ENCODE data around the gene ANAPC1. TPM values are rescaled to one million over a fixed set of nuclear protein-coding genes. Genes with fewer than 3 reads are reported as not detected.
"Not testable (repeated sequence)": the region's sequence is repeated elsewhere in the genome, so short reads cannot be mapped to it uniquely, and the experiment has no call there.

The ANAPC1 gene
- total and polyA plus RNA-seq, 4 donors: 4.1 to 35.1 (median 17.7) TPM

GRCh38 chr2:111782195-111782594, 101.8 kb downstream of the ANAPC1 start:
- WGBS, 2 donors: 88 to 94% methylated on average over 6 of the region's 6 CpGs
- ATAC-seq (ENCODE audit: low FRiP score); DNase-seq; H3K4me1 ChIP-seq (ENCODE audit: control insufficient read depth in 1 of 2, insufficient read depth in 2 of 2, low read length in 2 of 2); H3K36me3 ChIP-seq (ENCODE audit: control insufficient read depth in 1 of 2, insufficient read depth in 2 of 2, low read length in 1 of 2); H3K4me3 ChIP-seq (ENCODE audit: low read length in 2 of 2); intact Hi-C loops (cut with DNase I); H3K9me3 ChIP-seq (ENCODE audit: control insufficient read depth, low read length); H3K27me3 ChIP-seq (ENCODE audit: control insufficient read depth in 1 of 2, insufficient read depth in 2 of 2, low read length in 1 of 2); H3K27ac ChIP-seq (ENCODE audit: low read depth in 1 of 2, low read length in 2 of 2): not testable (repeated sequence)

DNA sequence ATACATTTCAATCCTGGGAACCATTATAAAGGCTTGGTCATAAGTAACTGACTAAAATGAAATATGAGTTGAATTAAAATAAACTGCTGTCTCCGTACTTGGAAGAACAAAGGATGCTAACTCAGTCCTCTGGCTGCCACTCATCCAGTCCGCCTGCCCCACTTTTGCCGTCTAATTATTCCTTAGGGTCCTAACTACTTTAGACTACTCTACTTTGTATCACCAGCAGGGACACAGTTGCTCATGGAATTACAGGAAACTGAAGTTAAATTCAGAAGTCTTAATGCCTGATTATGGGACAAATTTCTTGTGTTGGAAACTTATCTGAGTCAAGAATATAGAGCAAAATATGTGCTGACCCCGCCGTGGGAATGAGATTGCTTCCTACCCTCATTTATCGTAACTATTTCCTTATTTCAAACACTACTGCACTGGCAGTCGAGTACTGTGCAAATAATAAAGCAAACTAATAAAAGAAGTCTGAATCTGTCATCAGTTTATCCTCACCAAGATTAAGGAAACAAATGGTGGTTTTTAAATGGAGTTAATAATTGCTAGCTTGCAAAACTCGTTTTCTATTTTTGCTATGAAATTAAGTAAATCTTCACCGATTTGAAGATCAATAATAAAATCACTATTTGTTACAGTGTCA, 102.4 kb downstream of the ANAPC1 start:
- ATAC-seq (ENCODE audit: low FRiP score); intact Hi-C loops (cut with DNase I); H3K4me3 ChIP-seq (ENCODE audit: low read length in 2 of 2); H3K27ac ChIP-seq (ENCODE audit: low read depth in 1 of 2, low read length in 2 of 2); H3K9me3 ChIP-seq (ENCODE audit: control insufficient read depth, low read length); DNase-seq; H3K4me1 ChIP-seq (ENCODE audit: control insufficient read depth in 1 of 2, insufficient read depth in 2 of 2, low read length in 2 of 2); H3K36me3 ChIP-seq (ENCODE audit: control insufficient read depth in 1 of 2, insufficient read depth in 2 of 2, low read length in 1 of 2); H3K27me3 ChIP-seq (ENCODE audit: control insufficient read depth in 1 of 2, insufficient read depth in 2 of 2, low read length in 1 of 2): not testable (repeated sequence)
- 54 to 62% methylated on average over 7 to 8 of the region's 9 CpGs for WGBS, 2 donors

DNA sequence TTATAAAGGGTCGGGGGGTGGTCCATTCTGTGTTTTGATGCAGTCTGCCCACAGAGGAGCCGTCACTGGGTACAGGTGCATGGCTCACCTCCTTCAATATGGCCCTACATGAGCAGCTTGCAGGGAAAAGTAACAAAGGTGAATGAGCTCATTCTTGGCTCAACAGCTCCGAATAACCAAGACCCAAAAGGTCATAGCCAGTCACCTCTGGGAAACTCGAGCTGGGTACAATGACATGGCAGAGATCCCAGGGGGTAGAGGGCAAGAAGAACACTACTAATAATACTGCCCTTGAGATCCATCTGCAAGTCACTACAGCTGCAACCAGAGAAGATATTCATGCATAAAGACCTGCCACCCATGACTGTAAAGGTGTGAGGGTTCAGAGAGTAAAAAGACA, 106.8 kb downstream of the ANAPC1 start:
- H3K4me3 ChIP-seq (ENCODE audit: low read length in 2 of 2); H3K9me3 ChIP-seq (ENCODE audit: control insufficient read depth, low read length); H3K27ac ChIP-seq (ENCODE audit: low read depth in 1 of 2, low read length in 2 of 2); H3K36me3 ChIP-seq (ENCODE audit: control insufficient read depth in 1 of 2, insufficient read depth in 2 of 2, low read length in 1 of 2); ATAC-seq (ENCODE audit: low FRiP score); H3K4me1 ChIP-seq (ENCODE audit: control insufficient read depth in 1 of 2, insufficient read depth in 2 of 2, low read length in 2 of 2); intact Hi-C loops (cut with DNase I); H3K27me3 ChIP-seq (ENCODE audit: control insufficient read depth in 1 of 2, insufficient read depth in 2 of 2, low read length in 1 of 2); DNase-seq: not testable (repeated sequence)
- 85 to 88% methylated on average over 4 of the region's 4 CpGs for WGBS, 2 donors

GRCh38 chr2:111776296-111776695, 107.7 kb downstream of the ANAPC1 start:
- DNase-seq; H3K9me3 ChIP-seq (ENCODE audit: control insufficient read depth, low read length); intact Hi-C loops (cut with DNase I); H3K4me3 ChIP-seq (ENCODE audit: low read length in 2 of 2); ATAC-seq (ENCODE audit: low FRiP score); H3K27ac ChIP-seq (ENCODE audit: low read depth in 1 of 2, low read length in 2 of 2); H3K4me1 ChIP-seq (ENCODE audit: control insufficient read depth in 1 of 2, insufficient read depth in 2 of 2, low read length in 2 of 2); H3K36me3 ChIP-seq (ENCODE audit: control insufficient read depth in 1 of 2, insufficient read depth in 2 of 2, low read length in 1 of 2); H3K27me3 ChIP-seq (ENCODE audit: control insufficient read depth in 1 of 2, insufficient read depth in 2 of 2, low read length in 1 of 2): not testable (repeated sequence)
- WGBS, 2 donors: 87% methylated on average over 1 of the region's 3 CpGs; no CpG with 5 or more reads in 1 of the 2 donors

DNA sequence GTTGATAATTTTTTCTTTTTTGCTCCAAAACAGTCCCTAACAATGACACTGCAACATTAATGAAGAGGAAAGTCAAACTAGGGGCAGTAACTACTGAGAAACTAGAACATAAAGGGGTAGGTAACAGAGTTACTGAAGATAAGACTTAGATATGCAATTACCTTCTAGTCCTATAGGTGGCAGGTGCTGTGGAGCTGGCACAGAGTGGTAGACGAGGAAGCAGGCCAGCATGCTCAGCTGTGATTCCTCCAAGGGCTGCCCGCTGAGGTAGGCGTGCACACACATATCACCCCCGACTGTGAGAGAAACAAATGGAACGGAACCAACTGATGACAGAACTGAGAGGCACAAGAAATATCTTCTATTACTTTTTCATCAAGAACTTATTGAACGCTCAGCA, 111.8 kb downstream of the ANAPC1 start:
- ATAC-seq (ENCODE audit: low FRiP score); intact Hi-C loops (cut with DNase I); H3K9me3 ChIP-seq (ENCODE audit: control insufficient read depth, low read length); H3K27me3 ChIP-seq (ENCODE audit: control insufficient read depth in 1 of 2, insufficient read depth in 2 of 2, low read length in 1 of 2); DNase-seq; H3K27ac ChIP-seq (ENCODE audit: low read depth in 1 of 2, low read length in 2 of 2); H3K36me3 ChIP-seq (ENCODE audit: control insufficient read depth in 1 of 2, insufficient read depth in 2 of 2, low read length in 1 of 2); H3K4me3 ChIP-seq (ENCODE audit: low read length in 2 of 2); H3K4me1 ChIP-seq (ENCODE audit: control insufficient read depth in 1 of 2, insufficient read depth in 2 of 2, low read length in 2 of 2): not testable (repeated sequence)
- 14% methylated on average over 1 of the region's 6 CpGs; no CpG with 5 or more reads in 1 of the 2 donors for WGBS, 2 donors

DNA sequence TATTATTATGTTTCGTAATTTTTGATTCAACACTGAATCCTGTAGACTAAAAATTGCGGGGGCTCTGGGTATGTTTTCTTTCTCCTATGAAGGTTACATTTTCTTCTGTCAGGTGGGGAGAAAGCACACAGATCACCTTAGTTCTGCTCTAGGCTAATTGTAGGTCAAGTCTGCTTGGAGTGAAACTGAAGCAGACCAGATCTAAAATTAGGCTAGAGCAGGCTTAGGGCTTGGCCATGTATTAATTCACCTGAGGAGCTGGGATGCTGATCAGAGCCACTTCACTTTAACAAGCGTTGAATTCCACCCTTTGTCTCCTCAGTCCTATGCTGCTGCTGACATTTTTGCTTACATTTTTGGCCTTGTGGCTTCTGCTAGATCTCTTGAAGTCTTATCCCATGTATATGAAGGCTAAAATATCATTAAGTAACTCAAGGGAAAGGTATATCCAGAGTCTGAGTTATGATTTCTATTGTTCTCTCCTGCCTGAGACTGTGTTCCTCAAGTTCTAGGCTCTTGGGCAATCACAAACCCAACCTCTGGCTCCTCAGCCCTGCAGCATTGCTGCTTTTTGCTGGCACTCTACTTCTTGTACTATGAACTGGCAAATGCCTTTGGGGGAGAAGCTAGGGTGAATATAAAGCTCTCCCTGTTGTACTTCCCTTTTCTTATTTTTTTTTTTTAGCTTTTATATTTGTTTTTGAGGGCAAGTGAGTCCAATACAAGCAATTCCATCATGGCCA, 112.9 kb downstream of the ANAPC1 start:
- H3K27ac ChIP-seq (ENCODE audit: low read depth in 1 of 2, low read length in 2 of 2); H3K4me3 ChIP-seq (ENCODE audit: low read length in 2 of 2); H3K27me3 ChIP-seq (ENCODE audit: control insufficient read depth in 1 of 2, insufficient read depth in 2 of 2, low read length in 1 of 2); H3K4me1 ChIP-seq (ENCODE audit: control insufficient read depth in 1 of 2, insufficient read depth in 2 of 2, low read length in 2 of 2); H3K36me3 ChIP-seq (ENCODE audit: control insufficient read depth in 1 of 2, insufficient read depth in 2 of 2, low read length in 1 of 2); DNase-seq; H3K9me3 ChIP-seq (ENCODE audit: control insufficient read depth, low read length); ATAC-seq (ENCODE audit: low FRiP score); intact Hi-C loops (cut with DNase I): not testable (repeated sequence)
- 78 to 92% methylated on average over 2 of the region's 3 CpGs for WGBS, 2 donors

GRCh38 chr2:111768266-111769190, 115.5 kb downstream of the ANAPC1 start:
- H3K9me3 ChIP-seq (ENCODE audit: control insufficient read depth, low read length); H3K4me3 ChIP-seq (ENCODE audit: low read length in 2 of 2); H3K4me1 ChIP-seq (ENCODE audit: control insufficient read depth in 1 of 2, insufficient read depth in 2 of 2, low read length in 2 of 2); intact Hi-C loops (cut with DNase I); DNase-seq; H3K36me3 ChIP-seq (ENCODE audit: control insufficient read depth in 1 of 2, insufficient read depth in 2 of 2, low read length in 1 of 2); H3K27ac ChIP-seq (ENCODE audit: low read depth in 1 of 2, low read length in 2 of 2); ATAC-seq (ENCODE audit: low FRiP score); H3K27me3 ChIP-seq (ENCODE audit: control insufficient read depth in 1 of 2, insufficient read depth in 2 of 2, low read length in 1 of 2): not testable (repeated sequence)
- WGBS, 2 donors: 78 to 80% methylated on average over 6 to 7 of the region's 8 CpGs

DNA sequence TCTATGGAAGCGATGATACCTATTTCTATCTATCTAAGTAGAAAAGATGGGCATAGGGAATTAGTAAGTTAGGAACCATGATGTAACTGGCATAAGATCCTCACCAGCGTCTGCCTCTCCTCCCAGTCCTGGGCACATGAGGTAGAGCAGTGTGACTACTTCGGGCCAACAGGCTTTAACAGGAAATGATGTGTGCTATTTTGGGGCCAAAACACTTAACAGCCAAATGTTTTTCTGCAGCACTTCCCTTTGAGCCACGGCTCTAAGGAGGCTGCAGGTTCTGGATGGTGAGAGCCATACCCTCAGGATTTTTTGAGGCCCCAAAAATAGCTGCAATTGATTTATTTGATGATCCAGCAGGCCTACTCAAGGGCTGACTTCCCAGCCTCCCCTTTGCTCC, 116.9 kb downstream of the ANAPC1 start:
- H3K27ac ChIP-seq (ENCODE audit: low read depth in 1 of 2, low read length in 2 of 2); H3K36me3 ChIP-seq (ENCODE audit: control insufficient read depth in 1 of 2, insufficient read depth in 2 of 2, low read length in 1 of 2); H3K27me3 ChIP-seq (ENCODE audit: control insufficient read depth in 1 of 2, insufficient read depth in 2 of 2, low read length in 1 of 2); ATAC-seq (ENCODE audit: low FRiP score); H3K4me1 ChIP-seq (ENCODE audit: control insufficient read depth in 1 of 2, insufficient read depth in 2 of 2, low read length in 2 of 2); H3K4me3 ChIP-seq (ENCODE audit: low read length in 2 of 2); DNase-seq; intact Hi-C loops (cut with DNase I); H3K9me3 ChIP-seq (ENCODE audit: control insufficient read depth, low read length): not testable (repeated sequence)
- WGBS, 2 donors: 6 to 33% methylated on average over 2 to 3 of the region's 4 CpGs

Data from aorta (tissue), 5 donors.